Measurements from ENCODE around the gene LLCFC1.

LLCFC1 gene

DNA sequence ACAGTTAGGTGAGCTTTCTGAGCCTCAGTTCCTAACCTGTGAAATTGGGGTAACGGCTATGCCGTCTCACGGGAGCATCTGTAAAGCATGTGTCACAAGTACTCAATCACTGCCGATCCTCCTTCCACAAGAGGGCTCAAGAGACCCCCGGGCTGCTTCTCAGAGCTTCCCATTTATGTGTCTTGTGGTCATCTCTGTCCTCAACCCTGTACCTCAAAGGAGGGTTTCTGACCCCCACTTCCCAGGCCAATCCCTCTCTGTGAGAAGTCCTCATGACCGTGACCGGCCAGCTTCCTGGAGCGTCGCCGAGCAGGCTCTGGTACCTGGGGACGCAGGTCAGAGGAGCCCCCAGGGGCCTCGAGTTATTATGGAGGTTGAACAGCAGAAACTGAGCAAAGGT, 5.2 kb upstream of the LLCFC1 start:
- no peaks in the 10 kb centered on the region for H4K20me1 ChIP-seq (ENCODE audit: insufficient read depth, low read length)
- TF ChIP-seq, protein P1, sequence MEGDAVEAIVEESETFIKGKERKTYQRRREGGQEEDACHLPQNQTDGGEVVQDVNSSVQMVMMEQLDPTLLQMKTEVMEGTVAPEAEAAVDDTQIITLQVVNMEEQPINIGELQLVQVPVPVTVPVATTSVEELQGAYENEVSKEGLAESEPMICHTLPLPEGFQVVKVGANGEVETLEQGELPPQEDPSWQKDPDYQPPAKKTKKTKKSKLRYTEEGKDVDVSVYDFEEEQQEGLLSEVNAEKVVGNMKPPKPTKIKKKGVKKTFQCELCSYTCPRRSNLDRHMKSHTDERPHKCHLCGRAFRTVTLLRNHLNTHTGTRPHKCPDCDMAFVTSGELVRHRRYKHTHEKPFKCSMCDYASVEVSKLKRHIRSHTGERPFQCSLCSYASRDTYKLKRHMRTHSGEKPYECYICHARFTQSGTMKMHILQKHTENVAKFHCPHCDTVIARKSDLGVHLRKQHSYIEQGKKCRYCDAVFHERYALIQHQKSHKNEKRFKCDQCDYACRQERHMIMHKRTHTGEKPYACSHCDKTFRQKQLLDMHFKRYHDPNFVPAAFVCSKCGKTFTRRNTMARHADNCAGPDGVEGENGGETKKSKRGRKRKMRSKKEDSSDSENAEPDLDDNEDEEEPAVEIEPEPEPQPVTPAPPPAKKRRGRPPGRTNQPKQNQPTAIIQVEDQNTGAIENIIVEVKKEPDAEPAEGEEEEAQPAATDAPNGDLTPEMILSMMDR (IDR thresholded peaks at IDR 0.05; ENCODE audit: borderline replicate concordance, extremely low read depth, low read length, poor library complexity, severe bottlenecking) = no peak
- TF ChIP-seq EZH2 (IDR thresholded peaks at IDR 0.05; ENCODE audit: borderline replicate concordance, low read depth, low read length, severe bottlenecking) = no peak
- DNase-seq = no peak
- H3K4me1 ChIP-seq (ENCODE audit: insufficient read depth, low read length) = no peaks in the 10 kb centered on the region
- no peak overlapping the region for H3K9ac ChIP-seq (ENCODE audit: low read depth, low read length)
- no peaks in the 10 kb centered on the region for H3K36me3 ChIP-seq (ENCODE audit: insufficient read depth, low read length)
- H3K27me3 ChIP-seq (ENCODE audit: insufficient read depth, low read length, poor library complexity) = no peaks in the 10 kb centered on the region
- no peak overlapping the region for H3K4me2 ChIP-seq (ENCODE audit: insufficient read depth, low read length)
- H3K4me3 ChIP-seq (ENCODE audit: low read depth in 1 of 2, low read length in 2 of 2) = no peak overlapping the region
- no peak for ATAC-seq (ENCODE audit: insufficient read depth, low read depth)
- no peak overlapping the region for H2AFZ ChIP-seq (ENCODE audit: low read depth, low read length)
- H3K9me3 ChIP-seq (ENCODE audit: insufficient read depth, low read length, severe bottlenecking) = no peaks in the 10 kb centered on the region
- no peak overlapping the region for H3K27ac ChIP-seq (ENCODE audit: low read length)
- H3K79me2 ChIP-seq (ENCODE audit: insufficient read depth, low read length) = no peaks in the 10 kb centered on the region

- Histone ChIP-seq H3K4me1 (ENCODE audit: insufficient read depth, low read length) (no peaks in the 10 kb centered on the region), H3K9ac (ENCODE audit: low read depth, low read length) (no peak overlapping the region), H3K9me3 (ENCODE audit: insufficient read depth, low read length, severe bottlenecking) (no peaks in the 10 kb centered on the region), H3K4me3 (ENCODE audit: low read depth in 1 of 2, low read length in 2 of 2) (no peak overlapping the region), H4K20me1 (ENCODE audit: insufficient read depth, low read length) (no peaks in the 10 kb centered on the region), H2AFZ (ENCODE audit: low read depth, low read length) (no peak overlapping the region), H3K4me2 (ENCODE audit: insufficient read depth, low read length) (no peak overlapping the region), H3K79me2 (ENCODE audit: insufficient read depth, low read length) (no peaks in the 10 kb centered on the region), H3K27ac (ENCODE audit: low read length) (no peak overlapping the region), H3K27me3 (ENCODE audit: insufficient read depth, low read length, poor library complexity) (no peaks in the 10 kb centered on the region), H3K36me3 (ENCODE audit: insufficient read depth, low read length) (no peaks in the 10 kb centered on the region)
- ATAC-seq (ENCODE audit: insufficient read depth, low read depth) = no peak
- TF ChIP-seq EZH2 (IDR thresholded peaks at IDR 0.05; ENCODE audit: borderline replicate concordance, low read depth, low read length, severe bottlenecking) = no peak
- TF ChIP-seq, protein P1 (IDR thresholded peaks at IDR 0.05; ENCODE audit: borderline replicate concordance, extremely low read depth, low read length, poor library complexity, severe bottlenecking) = no peak
- DNase-seq = no peak
Observed at GRCh38 chr7:142935941-142936565, 3.2 kb upstream of the LLCFC1 start.

- TF ChIP-seq EZH2 (IDR thresholded peaks at IDR 0.05; ENCODE audit: borderline replicate concordance, low read depth, low read length, severe bottlenecking) = no peak
- TF ChIP-seq, protein P1 (IDR thresholded peaks at IDR 0.05; ENCODE audit: borderline replicate concordance, extremely low read depth, low read length, poor library complexity, severe bottlenecking) = no peak
- no peaks in the 10 kb centered on the region for H3K36me3 ChIP-seq (ENCODE audit: insufficient read depth, low read length)
- H3K27me3 ChIP-seq (ENCODE audit: insufficient read depth, low read length, poor library complexity) = no peaks in the 10 kb centered on the region
- H3K27ac ChIP-seq (ENCODE audit: low read length) = no peak overlapping the region
- H3K4me2 ChIP-seq (ENCODE audit: insufficient read depth, low read length) = no peak overlapping the region
- H4K20me1 ChIP-seq (ENCODE audit: insufficient read depth, low read length) = no peaks in the 10 kb centered on the region
- ATAC-seq (ENCODE audit: insufficient read depth, low read depth) (no peak), DNase-seq (no peak)
- H3K9me3 ChIP-seq (ENCODE audit: insufficient read depth, low read length, severe bottlenecking) = no peaks in the 10 kb centered on the region
- no peak overlapping the region for H2AFZ ChIP-seq (ENCODE audit: low read depth, low read length)
- no peak overlapping the region for H3K9ac ChIP-seq (ENCODE audit: low read depth, low read length)
- no peaks in the 10 kb centered on the region for H3K79me2 ChIP-seq (ENCODE audit: insufficient read depth, low read length)
- H3K4me3 ChIP-seq (ENCODE audit: low read depth in 1 of 2, low read length in 2 of 2) = no peak overlapping the region
- H3K4me1 ChIP-seq (ENCODE audit: insufficient read depth, low read length) = no peaks in the 10 kb centered on the region
Observed at GRCh38 chr7:142938611-142939010, 673 bp upstream of the LLCFC1 start.

Measured in DND-41 (cell line).